GM18505 (cell line): ENCODE results near the gene GALNS.

ENCODE experiments used
- ATAC-seq: cut with Tn5 transposase; IDR thresholded peaks from one replicate; pipeline ENCODE4 v1.9.1; 2021; ENCODE audit not compliant: unreplicated experiment
- POLR2A ChIP-seq: IDR thresholded peaks from 4 replicates; pipeline ENCODE4 v1.6.1; 2011; ENCODE audit warnings: borderline replicate concordance; ENCODE audit not compliant: insufficient read depth, insufficient read length; ENCODE audit errors: extremely low read depth

GALNS gene

DNA sequence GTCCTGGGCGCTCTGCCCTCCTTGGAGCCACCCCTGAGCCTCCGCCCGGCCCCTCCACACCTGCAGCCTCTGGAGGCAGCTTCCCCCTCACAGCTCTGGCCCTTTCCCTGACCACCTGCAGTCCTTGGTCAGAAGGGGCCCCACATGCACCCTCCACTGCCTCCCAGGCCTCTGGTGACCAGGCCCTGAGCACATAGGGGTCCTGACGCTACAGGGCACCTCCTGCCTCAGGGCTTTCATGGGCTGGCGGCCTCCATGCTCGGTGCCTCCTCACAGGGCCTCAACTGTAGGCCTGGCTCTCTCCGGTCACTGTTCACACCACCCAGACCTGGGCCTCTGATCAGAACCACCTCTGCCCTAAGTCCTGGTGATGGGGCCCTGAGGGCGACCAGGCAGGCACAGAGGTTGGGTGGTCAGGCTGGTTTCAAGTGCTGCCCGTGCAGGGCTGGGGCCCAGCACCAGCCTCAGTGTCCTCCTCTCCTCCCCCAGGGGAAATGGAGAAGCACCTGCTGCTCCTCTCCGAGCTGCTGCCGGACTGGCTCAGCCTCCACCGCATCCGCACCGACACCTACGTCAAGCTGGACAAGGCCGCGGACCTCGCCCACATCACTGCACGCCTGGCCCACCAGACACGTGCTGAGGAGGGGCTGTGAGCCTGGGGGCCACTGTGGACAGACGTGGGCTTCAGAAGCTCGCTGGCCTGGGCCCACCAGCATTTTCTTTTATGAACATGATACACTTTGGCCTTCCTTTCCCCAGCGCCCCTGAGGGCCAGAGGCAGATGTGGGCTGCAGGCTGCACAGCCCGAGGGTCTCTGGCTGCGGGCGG is 48.9 kb downstream of the GALNS start:
- TF ChIP-seq POLR2A, result peak; percentile 23
- ATAC-seq, result no peak

DNA sequence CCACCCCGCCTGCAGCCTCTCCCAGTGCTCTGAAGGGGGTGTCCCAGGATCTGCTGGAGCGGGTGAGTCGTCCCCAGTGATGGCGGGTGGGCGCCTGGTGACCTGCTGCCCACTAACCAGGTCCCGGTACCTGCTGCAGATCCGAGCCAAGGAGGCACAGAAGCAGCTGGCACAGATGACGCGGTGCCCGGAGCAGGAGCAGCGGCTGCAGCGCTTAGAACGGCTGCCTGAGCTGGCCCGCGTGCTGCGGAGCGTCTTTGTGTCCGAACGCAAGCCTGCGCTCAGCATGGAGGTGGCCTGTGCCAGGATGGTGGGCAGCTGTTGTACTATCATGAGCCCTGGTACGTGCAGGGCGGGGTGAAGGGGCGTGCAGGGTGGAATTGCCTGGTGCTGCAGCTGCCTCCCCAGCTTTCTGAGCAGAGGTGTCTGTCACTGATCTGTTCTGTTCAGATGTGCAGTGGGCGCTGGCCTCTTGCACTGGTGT is 49.6 kb downstream of the GALNS start:
- no peak for TF ChIP-seq POLR2A

DNA sequence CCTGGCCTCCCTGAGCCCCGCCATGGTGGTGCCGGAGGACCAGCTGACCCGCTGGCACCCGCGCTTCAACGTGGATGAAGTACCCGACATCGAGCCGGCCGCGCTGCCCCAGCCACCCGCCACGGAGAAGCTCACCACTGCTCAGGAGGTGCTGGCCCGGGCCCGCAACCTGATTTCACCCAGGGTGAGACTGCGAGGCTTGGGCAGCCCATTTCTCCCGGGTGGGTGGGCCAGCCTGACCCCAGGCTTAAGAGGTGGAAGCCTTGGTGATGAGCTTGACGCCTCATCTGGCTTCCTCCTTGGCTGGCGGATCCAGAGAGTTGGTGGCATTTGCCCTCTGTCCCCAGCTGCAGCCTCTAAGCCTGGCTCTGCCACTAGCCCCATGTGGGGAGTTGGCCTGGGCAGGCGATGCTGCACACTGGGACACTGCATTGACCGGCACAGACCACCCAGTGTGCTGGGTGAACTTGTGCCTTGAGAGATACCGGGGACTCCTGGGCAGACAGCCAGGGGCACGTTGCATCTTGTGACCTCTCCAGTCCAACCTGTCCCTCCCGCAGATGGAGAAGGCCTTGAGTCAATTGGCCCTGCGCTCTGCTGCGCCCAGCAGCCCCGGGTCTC is 50.1 kb downstream of the GALNS start:
- ATAC-seq, result no peak
- no peak for TF ChIP-seq POLR2A

More for the DNA sequence above, 49.6 kb downstream of the GALNS start:
- ATAC-seq, result no peak

DNA sequence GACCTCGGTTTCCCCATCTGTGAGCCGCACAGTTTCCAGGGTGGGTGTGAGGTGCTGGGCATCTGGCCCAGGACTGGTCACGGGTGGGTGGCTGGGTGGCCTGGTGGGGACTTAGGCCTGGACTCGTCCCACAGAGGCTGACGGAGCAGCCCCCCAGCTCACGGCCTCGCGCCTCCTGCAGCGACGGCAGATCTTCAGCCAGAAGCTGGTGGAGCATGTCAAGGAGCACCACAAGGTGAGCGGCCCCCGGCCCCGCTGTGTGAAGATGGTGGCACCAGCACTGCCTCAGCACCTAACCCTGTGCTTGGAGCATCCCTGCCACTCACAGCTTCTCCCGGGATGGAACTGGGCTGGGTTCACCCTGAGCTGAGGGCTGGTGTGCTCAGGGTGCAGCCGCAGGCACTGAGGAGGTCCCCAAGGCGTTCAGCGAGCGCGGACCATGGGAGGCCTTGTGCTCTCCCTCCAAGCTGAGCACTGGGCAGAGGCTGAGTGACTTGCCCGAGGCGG is 50.8 kb downstream of the GALNS start:
- no peak for TF ChIP-seq POLR2A
- ATAC-seq, result no peak

DNA sequence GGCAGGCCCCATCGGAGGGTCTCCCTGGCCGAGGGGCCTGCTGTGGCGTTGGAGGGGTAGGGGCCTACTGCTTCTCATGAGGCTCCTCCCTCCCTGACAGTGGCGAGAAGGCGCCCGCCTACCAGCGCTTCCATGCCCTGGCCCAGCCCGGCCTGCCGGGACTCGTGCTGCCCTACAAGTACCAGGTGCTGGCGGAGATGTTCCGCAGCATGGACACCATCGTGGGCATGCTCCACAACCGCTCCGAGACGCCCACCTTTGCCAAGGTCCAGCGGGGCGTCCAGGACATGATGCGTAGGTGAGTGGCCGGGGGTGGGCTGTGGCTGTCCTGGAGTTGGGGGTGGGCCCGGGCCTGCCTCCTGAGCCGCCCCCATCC is 51.4 kb downstream of the GALNS start:
- TF ChIP-seq POLR2A, result no peak
- no peak for ATAC-seq

DNA sequence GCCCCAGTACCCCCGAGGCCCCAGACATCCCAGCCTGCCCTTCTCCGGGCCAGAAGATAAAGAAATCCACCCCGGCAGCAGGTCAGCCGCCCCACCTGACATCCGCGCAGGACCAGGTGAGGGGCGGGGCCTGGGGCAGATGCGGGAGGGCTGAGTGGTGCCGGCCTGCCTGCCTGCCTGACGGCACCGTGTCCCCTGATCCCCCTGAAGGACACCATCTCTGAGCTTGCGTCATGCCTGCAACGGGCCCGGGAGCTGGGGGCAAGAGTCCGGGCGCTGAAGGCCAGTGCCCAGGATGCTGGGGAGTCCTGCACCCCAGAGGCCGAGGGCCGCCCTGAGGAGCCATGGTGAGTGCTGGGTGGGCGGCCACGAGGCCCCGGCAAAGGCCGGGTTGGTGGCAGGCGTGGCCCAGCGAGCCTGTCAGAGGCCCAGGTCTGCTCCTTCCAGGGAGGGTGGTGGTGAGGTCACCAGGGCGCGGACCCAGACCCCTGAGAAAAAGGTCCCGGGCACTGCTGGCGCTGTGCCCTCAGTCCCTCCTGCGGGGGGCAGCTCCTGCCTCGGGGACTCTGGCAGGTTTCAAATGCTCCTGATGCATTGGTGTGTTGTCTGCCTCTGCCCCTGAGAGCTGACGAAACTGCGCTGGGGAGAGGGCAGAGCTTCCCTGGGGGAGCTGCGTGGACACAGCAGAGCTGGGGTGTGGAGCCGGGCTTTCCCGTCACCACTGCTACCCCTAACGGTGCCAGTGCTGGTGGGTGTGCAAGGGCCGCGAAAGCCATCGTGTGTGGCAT is 52.0 kb downstream of the GALNS start:
- ATAC-seq, result no peak
- peak; percentile 44 for TF ChIP-seq POLR2A

DNA sequence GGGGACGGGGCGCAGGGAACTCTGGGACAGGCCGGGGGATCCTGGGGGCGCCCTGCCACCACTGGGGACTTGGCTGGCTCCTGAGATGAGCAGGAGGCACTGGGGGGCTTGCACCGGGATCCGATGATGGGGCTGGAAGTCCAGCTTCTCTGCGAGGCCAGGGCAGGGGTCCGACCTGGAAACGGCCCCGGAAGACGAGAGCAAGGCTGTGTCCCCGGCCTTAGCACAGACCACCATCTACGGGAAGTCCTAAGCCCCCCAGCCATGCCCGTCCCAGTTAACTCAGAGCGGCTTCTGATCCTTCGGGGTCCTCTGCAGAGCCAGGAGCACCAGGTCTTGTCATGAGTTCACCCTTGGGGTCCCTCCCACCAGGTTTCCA is 52.6 kb downstream of the GALNS start:
- no peak for TF ChIP-seq POLR2A
- no peak for ATAC-seq

DNA sequence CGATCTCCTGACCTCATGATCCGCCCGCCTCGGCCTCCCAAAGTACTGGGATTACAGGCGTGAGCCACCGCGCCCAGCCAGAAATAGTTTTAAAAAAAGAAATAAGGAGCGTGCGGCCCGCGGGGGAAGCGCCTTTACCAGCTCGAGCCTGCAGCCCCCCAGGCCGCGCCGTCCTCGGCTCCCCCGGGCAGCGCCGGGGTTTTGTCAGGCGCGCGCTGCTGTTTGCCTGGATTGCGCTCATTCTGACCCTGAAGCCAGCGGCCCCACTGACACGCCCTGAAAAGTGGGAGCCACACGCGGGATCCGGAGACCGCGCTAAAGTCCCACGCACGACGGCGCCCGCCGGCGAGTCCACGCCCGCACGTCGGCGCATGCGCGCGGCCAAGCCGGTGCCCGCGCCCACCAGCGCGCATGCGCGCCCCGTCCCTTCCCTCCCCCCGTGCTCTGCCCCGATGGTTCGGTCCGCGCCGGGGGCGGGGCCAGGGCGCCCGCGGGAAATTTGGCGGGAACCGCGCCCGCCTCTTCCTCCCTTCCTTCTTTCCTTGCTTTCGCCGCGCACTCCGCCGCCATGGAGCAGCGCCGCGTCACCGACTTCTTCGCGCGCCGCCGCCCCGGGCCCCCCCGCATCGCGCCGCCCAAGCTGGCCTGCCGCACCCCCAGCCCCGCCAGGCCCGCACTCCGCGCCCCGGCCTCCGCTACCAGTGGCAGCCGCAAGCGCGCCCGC is 53.3 kb downstream of the GALNS start, which contains the start of gene CDT1:
Gene CDT1 (plus strand): TSS at position 526 of the 724 bp plus-strand sequence. CDS start 43 bp downstream, at position 569.
- ATAC-seq, result peak; percentile 50
- peak; percentile 68 for TF ChIP-seq POLR2A

DNA sequence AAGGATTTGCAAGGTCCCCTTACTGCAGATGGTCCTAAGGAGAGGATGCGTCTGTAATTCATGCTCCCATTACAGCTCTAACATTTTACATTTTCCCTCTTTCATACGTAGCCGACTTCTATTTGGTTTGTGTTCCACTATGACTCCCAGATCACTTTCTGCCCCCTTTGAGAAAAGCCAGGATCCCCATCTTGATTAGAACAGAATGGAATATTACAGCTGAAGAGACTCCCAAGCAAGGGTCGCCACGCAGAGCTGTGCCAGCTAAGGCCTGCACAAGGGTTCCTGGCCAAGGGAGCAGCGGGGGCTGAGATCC is 56.5 kb downstream of the GALNS start:
- no peak for ATAC-seq
- no peak for TF ChIP-seq POLR2A

DNA sequence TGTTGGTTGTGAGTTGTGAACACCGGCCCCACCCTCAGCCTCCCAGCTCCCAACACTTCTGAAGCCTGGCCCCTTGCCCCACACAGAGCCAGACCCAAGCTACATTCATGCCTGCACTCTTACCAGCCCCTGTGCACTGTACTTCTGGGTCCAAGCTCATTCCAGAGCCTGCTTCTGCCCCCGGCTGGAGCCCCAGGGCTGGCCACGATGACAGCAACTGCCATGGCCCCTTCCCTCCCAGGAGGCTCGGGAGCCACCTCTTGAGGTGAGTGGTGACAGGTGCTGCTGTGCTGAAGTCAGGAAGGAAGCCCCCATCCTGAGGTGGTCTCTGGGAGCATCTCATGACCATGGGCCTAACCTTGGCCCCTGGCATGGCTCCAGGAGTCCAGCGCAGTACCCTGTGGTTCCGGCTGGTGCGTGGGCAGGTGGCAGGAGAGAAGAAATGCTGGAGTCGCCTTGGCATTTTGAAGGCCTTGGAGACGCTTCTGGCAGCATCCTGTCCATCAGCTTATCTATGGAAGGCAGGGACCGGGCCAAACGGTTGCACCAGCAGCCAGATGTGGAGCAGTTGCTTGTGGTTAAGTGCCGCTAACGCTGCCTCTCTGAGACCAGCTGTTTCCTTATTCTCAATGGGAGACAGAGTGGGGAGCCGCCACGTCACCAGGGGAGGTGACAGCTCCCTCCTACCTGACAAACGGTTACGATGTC is 57.0 kb downstream of the GALNS start:
- no peak for ATAC-seq
- TF ChIP-seq POLR2A, result no peak

DNA sequence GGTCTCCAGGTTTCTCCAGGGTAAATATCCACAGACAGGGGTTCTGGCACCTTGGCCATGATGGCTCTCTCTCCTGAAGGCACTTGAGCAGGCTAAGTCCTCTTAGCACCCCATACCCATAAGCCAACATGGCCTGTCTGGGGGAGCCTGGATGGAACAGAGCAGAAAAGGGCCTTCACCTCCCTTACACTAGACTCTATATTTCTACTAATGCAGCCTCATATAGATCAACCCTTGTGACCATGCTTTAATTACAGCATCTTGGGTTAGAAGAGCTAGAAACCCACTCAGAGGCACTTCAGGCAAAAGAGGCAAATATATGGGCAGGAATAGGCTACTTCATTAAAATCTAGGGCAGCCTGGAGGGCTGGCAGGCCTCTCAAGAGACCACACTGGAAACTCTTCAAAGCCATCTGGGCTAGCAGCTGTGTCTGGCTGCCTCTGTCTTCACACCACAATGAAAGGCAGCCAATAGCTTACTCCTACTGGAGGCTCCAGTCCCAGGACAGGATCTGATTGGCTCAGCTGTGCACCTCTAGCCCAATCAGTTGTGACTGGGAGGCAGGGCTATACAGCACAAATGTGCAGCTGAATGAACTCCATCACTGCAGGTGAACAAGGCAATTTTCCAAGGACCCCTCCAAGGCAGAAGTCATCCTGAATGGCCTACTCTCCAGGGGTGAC is 57.8 kb downstream of the GALNS start:
- no peak for ATAC-seq
- TF ChIP-seq POLR2A, result no peak

DNA sequence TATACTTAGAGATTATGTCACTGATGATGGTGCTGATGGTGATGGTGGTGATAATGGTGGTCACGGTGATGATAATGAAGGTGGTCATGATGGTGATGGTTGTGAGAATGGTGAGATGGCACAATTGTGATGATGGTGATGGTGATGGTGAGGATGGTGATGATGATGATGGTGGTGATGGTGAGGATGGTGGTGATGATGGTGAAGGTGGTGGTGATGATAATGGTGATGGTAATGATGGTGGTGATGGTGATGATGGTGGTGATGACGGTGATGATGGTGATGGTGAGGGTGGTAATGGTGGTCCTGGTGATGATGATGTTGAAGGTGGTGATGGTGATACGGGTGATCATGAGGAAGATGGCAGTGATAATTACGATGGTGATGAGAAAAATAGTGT is 58.7 kb downstream of the GALNS start:
- no peak for TF ChIP-seq POLR2A
- no peak for ATAC-seq
